ENCODE results near the gene EYA2.

DNA sequence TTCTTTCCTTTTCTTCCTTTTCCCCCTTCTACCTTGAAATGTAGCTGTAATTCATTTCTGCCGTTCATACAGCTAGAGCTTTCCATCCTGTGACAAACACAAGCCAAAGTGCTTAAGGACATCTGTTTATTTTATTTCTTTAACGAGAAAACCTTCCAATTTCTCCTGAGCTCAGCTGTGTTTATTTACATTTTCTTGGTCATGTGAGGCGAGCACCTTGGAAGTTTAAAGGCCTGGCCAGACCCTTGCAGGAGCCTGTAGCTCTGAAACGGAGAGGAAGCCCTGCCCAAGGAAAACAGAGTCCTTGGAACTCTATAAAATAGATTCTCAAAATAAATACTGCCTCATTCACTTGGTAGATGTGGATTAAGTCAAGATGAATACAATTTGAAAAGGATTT lies 223.1 kb downstream of the EYA2 start:
- TF ChIP-seq, protein P1, sequence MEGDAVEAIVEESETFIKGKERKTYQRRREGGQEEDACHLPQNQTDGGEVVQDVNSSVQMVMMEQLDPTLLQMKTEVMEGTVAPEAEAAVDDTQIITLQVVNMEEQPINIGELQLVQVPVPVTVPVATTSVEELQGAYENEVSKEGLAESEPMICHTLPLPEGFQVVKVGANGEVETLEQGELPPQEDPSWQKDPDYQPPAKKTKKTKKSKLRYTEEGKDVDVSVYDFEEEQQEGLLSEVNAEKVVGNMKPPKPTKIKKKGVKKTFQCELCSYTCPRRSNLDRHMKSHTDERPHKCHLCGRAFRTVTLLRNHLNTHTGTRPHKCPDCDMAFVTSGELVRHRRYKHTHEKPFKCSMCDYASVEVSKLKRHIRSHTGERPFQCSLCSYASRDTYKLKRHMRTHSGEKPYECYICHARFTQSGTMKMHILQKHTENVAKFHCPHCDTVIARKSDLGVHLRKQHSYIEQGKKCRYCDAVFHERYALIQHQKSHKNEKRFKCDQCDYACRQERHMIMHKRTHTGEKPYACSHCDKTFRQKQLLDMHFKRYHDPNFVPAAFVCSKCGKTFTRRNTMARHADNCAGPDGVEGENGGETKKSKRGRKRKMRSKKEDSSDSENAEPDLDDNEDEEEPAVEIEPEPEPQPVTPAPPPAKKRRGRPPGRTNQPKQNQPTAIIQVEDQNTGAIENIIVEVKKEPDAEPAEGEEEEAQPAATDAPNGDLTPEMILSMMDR (IDR thresholded peaks at IDR 0.05), result no peak
- no peak for TF ChIP-seq POLR2A (IDR thresholded peaks at IDR 0.05)
